GM21528 (cell line): Measurements from ENCODE around the gene EVA1C.
"Not testable (repeated sequence)": the region's sequence is repeated elsewhere in the genome, so short reads cannot be mapped to it uniquely, and the experiment has no call there.

ENCODE experiments used
- ATAC-seq: cut with Tn5 transposase; IDR thresholded peaks from one replicate; pipeline ENCODE4 v1.9.1; 2021; ENCODE audit warnings: mild to moderate bottlenecking, moderate library complexity; ENCODE audit not compliant: unreplicated experiment, low FRiP score

Gene EVA1C

GRCh38 chr21:32412162-32413014, at the start of gene EVA1C:
Gene EVA1C (plus strand): TSS chr21:32412706. CDS start chr21:32412854, 148 bp downstream.
- ATAC-seq = no peak

GRCh38 chr21:32364387-32364786, 48.1 kb upstream of the EVA1C start:
- no peak for ATAC-seq

GRCh38 chr21:32364796-32365195, 47.7 kb upstream of the EVA1C start:
- ATAC-seq = no peak

GRCh38 chr21:32366191-32366590, 46.3 kb upstream of the EVA1C start:
- ATAC-seq = no peak

- no peak for ATAC-seq
These were observed 45.3 kb upstream of the EVA1C start for GRCh38 chr21:32367158-32367557.

GRCh38 chr21:32368386-32368785, 44.1 kb upstream of the EVA1C start:
- no peak for ATAC-seq

- ATAC-seq = not testable (repeated sequence)
These were observed 43.5 kb upstream of the EVA1C start for GRCh38 chr21:32368961-32369360.

GRCh38 chr21:32370998-32371766, 41.3 kb upstream of the EVA1C start:
- ATAC-seq = no peak

GRCh38 chr21:32371913-32372314, 40.6 kb upstream of the EVA1C start:
- ATAC-seq = no peak

GRCh38 chr21:32372755-32373154, 39.8 kb upstream of the EVA1C start:
- ATAC-seq = no peak

GRCh38 chr21:32377506-32377905, 35.0 kb upstream of the EVA1C start:
- no peak for ATAC-seq

- ATAC-seq = no peak
These were observed 34.5 kb upstream of the EVA1C start for GRCh38 chr21:32377991-32378390.

- no peak for ATAC-seq
These were observed 33.5 kb upstream of the EVA1C start for GRCh38 chr21:32378956-32379355.

- no peak for ATAC-seq
These were observed 31.6 kb upstream of the EVA1C start for GRCh38 chr21:32380940-32381339.

- no peak for ATAC-seq
These were observed 30.9 kb upstream of the EVA1C start for GRCh38 chr21:32381571-32381970.

GRCh38 chr21:32382108-32382644, 30.3 kb upstream of the EVA1C start:
- no peak for ATAC-seq

GRCh38 chr21:32383812-32384211, 28.7 kb upstream of the EVA1C start:
- no peak for ATAC-seq

- ATAC-seq = no peak
These were observed 26.2 kb upstream of the EVA1C start for GRCh38 chr21:32386195-32386870.

GRCh38 chr21:32387151-32387550, 25.4 kb upstream of the EVA1C start:
- no peak for ATAC-seq

- ATAC-seq = no peak
These were observed 24.2 kb upstream of the EVA1C start for GRCh38 chr21:32388306-32388705.
